GM19467 (cell line): Measurements from ENCODE around the gene METTL8.
"Not testable (repeated sequence)": the region's sequence is repeated elsewhere in the genome, so short reads cannot be mapped to it uniquely, and the experiment has no call there.

Experiments used
- ATAC-seq: cut with Tn5 transposase; IDR thresholded peaks from one replicate; pipeline ENCODE4 v1.9.1; 2021; ENCODE audit warnings: mild to moderate bottlenecking, moderate library complexity; ENCODE audit not compliant: unreplicated experiment

Gene METTL8

GRCh38 chr2:171316220-171316619 lies 117.6 kb downstream of the METTL8 start:
- ATAC-seq = no peak

- no peak for ATAC-seq
Measured at GRCh38 chr2:171315781-171316180, 118.0 kb downstream of the METTL8 start.

- ATAC-seq = not testable (repeated sequence)
Measured at GRCh38 chr2:171312182-171312581, 121.6 kb downstream of the METTL8 start.

- ATAC-seq = not testable (repeated sequence)
Measured at GRCh38 chr2:171311589-171311988, 122.2 kb downstream of the METTL8 start.

- no peak for ATAC-seq
Measured at GRCh38 chr2:171310889-171311288, 122.9 kb downstream of the METTL8 start.

- ATAC-seq = no peak
Measured at GRCh38 chr2:171309455-171310286, 124.1 kb downstream of the METTL8 start.

- no peak for ATAC-seq
Measured at GRCh38 chr2:171308280-171309054, 125.3 kb downstream of the METTL8 start.

- ATAC-seq = no peak
Measured at GRCh38 chr2:171307560-171307959, 126.2 kb downstream of the METTL8 start.

- no peak for ATAC-seq
Measured at GRCh38 chr2:171297956-171298355, 135.8 kb downstream of the METTL8 start.

- no peak for ATAC-seq
Measured at GRCh38 chr2:171294608-171295007, 139.2 kb downstream of the METTL8 start.

- no peak for ATAC-seq
Measured at GRCh38 chr2:171293661-171294060, 140.1 kb downstream of the METTL8 start.

GRCh38 chr2:171289991-171290390 lies 143.8 kb downstream of the METTL8 start:
- no peak for ATAC-seq

GRCh38 chr2:171289316-171289715 lies 144.5 kb downstream of the METTL8 start:
- ATAC-seq = no peak

- ATAC-seq = no peak
Measured at GRCh38 chr2:171287611-171288010, 146.2 kb downstream of the METTL8 start.

- no peak for ATAC-seq
Measured at GRCh38 chr2:171287036-171287571, 146.7 kb downstream of the METTL8 start.

GRCh38 chr2:171281110-171281509 lies 152.7 kb downstream of the METTL8 start:
- no peak for ATAC-seq

GRCh38 chr2:171279983-171280790 lies 153.6 kb downstream of the METTL8 start:
- no peak for ATAC-seq

- ATAC-seq = no peak
Measured at GRCh38 chr2:171274757-171275156, 159.0 kb downstream of the METTL8 start.

- ATAC-seq = no peak
Measured at GRCh38 chr2:171271971-171272436, 161.8 kb downstream of the METTL8 start.

- no peak for ATAC-seq
Measured at GRCh38 chr2:171271386-171271785, 162.4 kb downstream of the METTL8 start.
